K562 (cell line): ENCODE measurements around the gene SPDYE1. TPM values are rescaled to one million over a fixed set of nuclear protein-coding genes. Genes with fewer than 3 reads are reported as not detected.
"Not testable (repeated sequence)": the region's sequence is repeated elsewhere in the genome, so short reads cannot be mapped to it uniquely, and the experiment has no call there.

ENCODE experiments used
- ATAC-seq: fragments of 200-7000 bp; cut with Tn5 transposase; 3 replicates; pipeline ENCODE4 v1.9.1; 2020; ENCODE audit warnings: moderate library complexity
- BruUV-seq: library from RNA; stranded (reverse); fragments of 400-500 nt; replicated peaks from 2 replicates; lab custom pipeline; 2021; lab: Mats Ljungman, UMichigan
- CTCF ChIA-PET: fragments of 300-600 bp; formaldehyde crosslinking; extraction: SDS; loops from one replicate; lab custom pipeline; 2021; ENCODE audit warnings: low intra/inter-chr PET ratio; lab: Yijun Ruan, JAX
- POLR2A ChIA-PET: fragments of 300-600, 350-650 bp; sonication (Branson Sonifier 250); formaldehyde crosslinking; extraction: SDS; loops from one replicate; lab custom pipeline; 2021; ENCODE audit warnings: antibody characterized with exemption, inconsistent platforms; lab: Yijun Ruan, JAX
- DNase-seq, 4 experiments: peaks; one replicate each; pipeline versions ENCODE4 v3.0.0 to v3.0.0-alpha.2; 2011 to 2018; ENCODE audit warnings: low spot score in 3 of 4, mixed read lengths in 3 of 4; ENCODE audit errors: extremely low read depth in 1 of 4
- FAIRE-seq: peaks from 2 replicates; lab custom pipeline; 2011; peaks lifted over from hg19 to GRCh38; lab: Jason Lieb, UNC
- H2AFZ ChIP-seq: 2 replicates; pipeline ENCODE4 v1.6.0; 2011; ENCODE audit warnings: low read depth, low read length, control low read depth, inconsistent platforms
- H3K27ac ChIP-seq: fragments of 200-600 bp; 3 replicates; pipeline ENCODE4 v1.8.0; 2011; ENCODE audit warnings: low read depth, mild to moderate bottlenecking, control low read depth, inconsistent platforms, low read length, moderate library complexity, mixed read lengths; ENCODE audit errors: extremely low read depth
- H3K27me3 ChIP-seq, 2 experiments: fragments of 300-600 bp in 1 of 2; 2 replicates in 1 of 2; 3 replicates in 1 of 2; pipeline versions ENCODE4 v1.6.0 to v1.8.0; 2011; ENCODE audit warnings: inconsistent platforms in 2 of 2, low read length in 2 of 2, mild to moderate bottlenecking in 1 of 2, mixed read lengths in 1 of 2, moderate library complexity in 1 of 2; ENCODE audit not compliant: control insufficient read depth in 2 of 2, insufficient read depth in 2 of 2
- H3K36me3 ChIP-seq: fragments of 300-600 bp; 3 replicates; pipeline ENCODE4 v1.8.0; 2011; ENCODE audit warnings: mild to moderate bottlenecking, low read length, inconsistent platforms; ENCODE audit not compliant: control insufficient read depth, insufficient read depth
- H3K4me1 ChIP-seq, 2 experiments: fragments of 200-600 bp in 1 of 2; replicated peaks in 1 of 2; 2 replicates in 1 of 2; 3 replicates in 1 of 2; pipeline versions ENCODE4 v1.5.1 to v1.8.0; 2011; ENCODE audit warnings: inconsistent platforms in 2 of 2, low read length in 2 of 2, mild to moderate bottlenecking in 1 of 2, mixed read lengths in 1 of 2, moderate library complexity in 1 of 2; ENCODE audit not compliant: control insufficient read depth in 2 of 2, insufficient read depth in 2 of 2
- H3K4me2 ChIP-seq: 2 replicates; pipeline ENCODE4 v1.6.1; 2011; ENCODE audit warnings: low read length, control low read depth, inconsistent platforms, mixed read lengths; ENCODE audit not compliant: insufficient read depth
- H3K4me3 ChIP-seq: fragments of 200-600 bp; sonication (generic), shearing (Covaris generic); 2 replicates; pipeline ENCODE4 v1.5.1; 2016; ENCODE audit warnings: control low read depth, inconsistent platforms
- H3K79me2 ChIP-seq: fragments of 200-600 bp; 3 replicates; pipeline ENCODE4 v1.8.0; 2011; ENCODE audit warnings: low read length, inconsistent platforms; ENCODE audit not compliant: control insufficient read depth, insufficient read depth
- H3K9ac ChIP-seq, 2 experiments: 2 replicates each; pipeline versions ENCODE4 v1.6.0 to v1.6.1; 2011; ENCODE audit warnings: low read depth in 2 of 2, low read length in 2 of 2, control low read depth in 1 of 2, inconsistent platforms in 1 of 2, mild to moderate bottlenecking in 1 of 2, mixed read lengths in 1 of 2; ENCODE audit not compliant: insufficient read depth in 1 of 2
- H3K9me1 ChIP-seq: one replicate; pipeline ENCODE4 v1.6.0; 2011; ENCODE audit warnings: inconsistent platforms, mild to moderate bottlenecking, low read length, moderate library complexity; ENCODE audit not compliant: control insufficient read depth, insufficient read depth
- H3K9me3 ChIP-seq: replicated peaks from 2 replicates; pipeline ENCODE4 v1.5.1; 2011; ENCODE audit warnings: low read depth, low read length, inconsistent platforms; ENCODE audit not compliant: control insufficient read depth, insufficient read depth
- H4K20me1 ChIP-seq: replicated peaks from 2 replicates; pipeline ENCODE4 v1.6.1; 2011; ENCODE audit warnings: low read length, inconsistent platforms, mixed read lengths; ENCODE audit not compliant: control insufficient read depth, insufficient read depth
- C11orf30 ChIP-seq: fragments of 450-650 bp; IDR thresholded peaks from 2 replicates; pipeline ENCODE4 v1.6.1; 2016; ENCODE audit warnings: low read depth, mild to moderate bottlenecking
- NFE2 ChIP-seq: IDR thresholded peaks from 2 replicates; pipeline ENCODE4 v1.6.1; 2014; ENCODE audit warnings: antibody characterized with exemption, low read depth
- ZNF316 ChIP-seq: fragments of 450-650 bp; IDR thresholded peaks from 2 replicates; pipeline ENCODE4 v1.6.1; 2016
- WGBS: fragments of 100-300 bp; shearing (Covaris generic); methylation state at CpG from one replicate; pipeline ENCODE4 v1.1.6; 2016; ENCODE audit warnings: low coverage, mixed read lengths; ENCODE audit not compliant: insufficient coverage; ENCODE audit errors: missing lambda C conversion rate; 5-methylcytosine and 5-hydroxymethylcytosine counted together
- in situ Hi-C: fragments of 300-500 bp; cut with MboI; formaldehyde crosslinking; loops from 4 replicates; pipeline ENCODE4 v1.15.0; 2018; ENCODE audit warnings: inconsistent platforms, mixed read lengths
- intact Hi-C: fragments of 100-400 bp; cut with micrococcal nuclease; formaldehyde crosslinking; loops from 2 replicates; pipeline ENCODE4 v1.14.2; 2022
- polyA plus RNA-seq, 8 experiments: library from polyadenylated mRNA; depleted of rRNA in 4 of 8; stranded (reverse) in 5 of 8; unstranded in 3 of 8; fragments of >200 nt; fragmentation: Nextera tagmentation in 2 of 8; fragmentation: Illumina TruSeq in 1 of 8; extraction: Ambion mirVana in 2 of 8; extraction: Trizol in 1 of 8; gene quantifications; 2 replicates each; pipeline versions ENCODE4 v1.2.1 to v1.2.3, GENCODE V29; 2011 to 2014; ENCODE audit warnings: inconsistent platforms in 1 of 8, missing spikeins in 1 of 8
- total RNA-seq, 7 experiments: library from RNA; depleted of rRNA in 6 of 7; stranded (reverse); fragments of >200 nt in 6 of 7; fragmentation: Illumina TruSeq in 2 of 7; extraction: Trizol in 2 of 7; gene quantifications; 2 replicates each; pipeline versions ENCODE4 v1.2.1 to v1.2.3, GENCODE V29; 2011 to 2021; ENCODE audit warnings: low replicate concordance in 1 of 7

The SPDYE1 gene
- total and polyA plus RNA-seq, 9 of the 15 experiments (the other 6 are each of a cell fraction or from before 2014, with no cell fraction given): 0.04 to 0.10 TPM; not detected in 7

DNA sequence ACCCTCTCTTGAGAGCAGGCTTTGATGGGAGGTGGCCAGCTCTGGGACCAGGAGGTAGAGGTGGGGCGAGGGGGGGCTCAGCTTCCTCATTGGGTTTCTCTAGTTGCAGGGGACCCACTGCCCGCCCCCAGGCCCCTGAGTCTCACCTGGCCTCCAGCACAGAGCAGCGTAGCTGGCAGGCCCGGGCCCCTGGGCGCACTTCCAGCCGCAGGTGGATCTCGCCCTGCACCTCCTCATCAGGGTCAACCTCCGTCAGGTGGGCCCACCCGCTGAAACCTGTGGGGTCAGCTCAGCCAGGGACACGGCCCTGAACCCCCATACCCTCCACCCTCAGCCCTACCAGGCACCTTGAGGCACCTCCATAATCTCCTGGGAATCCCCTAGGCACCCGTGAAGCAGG is 28.1 kb upstream of the SPDYE1 start:
- ATAC-seq, H2AFZ ChIP-seq, in situ Hi-C loops: not testable (repeated sequence)

DNA sequence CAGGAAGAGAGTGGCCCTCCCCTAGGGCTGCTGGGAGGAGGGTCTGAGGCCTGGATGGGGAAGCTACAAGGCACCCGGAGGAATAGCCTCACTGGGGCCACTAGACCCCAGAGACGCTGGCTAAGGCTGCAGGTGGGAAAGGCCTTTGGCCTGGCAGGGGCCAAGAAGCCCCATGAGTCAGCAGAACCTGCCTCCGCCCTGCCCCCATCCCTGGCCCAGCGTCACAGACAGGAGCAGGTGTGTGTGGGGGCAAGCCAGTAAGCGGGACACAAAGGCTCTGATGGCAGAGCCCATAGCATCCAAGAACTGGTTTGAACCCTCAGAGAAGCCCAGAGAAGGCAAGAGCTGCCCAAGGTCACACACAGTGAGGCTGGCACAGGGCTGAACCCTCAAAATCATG is 27.0 kb upstream of the SPDYE1 start:
- ATAC-seq: peak; percentile 20
- DNase-seq, H3K9me1 ChIP-seq, H3K27me3 ChIP-seq, BruUV-seq, H3K9ac ChIP-seq, intact Hi-C loops, H3K4me3 ChIP-seq, H3K79me2 ChIP-seq, H4K20me1 ChIP-seq, POLR2A ChIA-PET, H3K9me3 ChIP-seq: not testable (repeated sequence)
- TF ChIP-seq C11orf30 (peak; percentile 45; the same call in 1 of the 2 replicates), NFE2 (peak; percentile 48; the same call in 1 of the 2 replicates), ZNF316 (peak; percentile 26; the same call in 1 of the 2 replicates)
- TF ChIP-seq, all 486 proteins: peak for 3; not testable (repeated sequence) for 483
- FAIRE-seq, H3K4me2 ChIP-seq, H2AFZ ChIP-seq, CTCF ChIA-PET, H3K4me1 ChIP-seq, H3K27ac ChIP-seq, H3K36me3 ChIP-seq, in situ Hi-C loops: not testable (repeated sequence)
- 40% methylated on average over 3 of the region's 5 CpGs for WGBS

More for the DNA sequence above, 28.1 kb upstream of the SPDYE1 start:
- CTCF ChIA-PET, H4K20me1 ChIP-seq, H3K27ac ChIP-seq, H3K9ac ChIP-seq, BruUV-seq, intact Hi-C loops, H3K9me1 ChIP-seq, H3K4me3 ChIP-seq, H3K4me2 ChIP-seq, H3K36me3 ChIP-seq, POLR2A ChIA-PET, DNase-seq, H3K27me3 ChIP-seq, H3K9me3 ChIP-seq, H3K79me2 ChIP-seq, H3K4me1 ChIP-seq, FAIRE-seq: not testable (repeated sequence)
- WGBS: 83% methylated on average over 5 of the region's 11 CpGs

DNA sequence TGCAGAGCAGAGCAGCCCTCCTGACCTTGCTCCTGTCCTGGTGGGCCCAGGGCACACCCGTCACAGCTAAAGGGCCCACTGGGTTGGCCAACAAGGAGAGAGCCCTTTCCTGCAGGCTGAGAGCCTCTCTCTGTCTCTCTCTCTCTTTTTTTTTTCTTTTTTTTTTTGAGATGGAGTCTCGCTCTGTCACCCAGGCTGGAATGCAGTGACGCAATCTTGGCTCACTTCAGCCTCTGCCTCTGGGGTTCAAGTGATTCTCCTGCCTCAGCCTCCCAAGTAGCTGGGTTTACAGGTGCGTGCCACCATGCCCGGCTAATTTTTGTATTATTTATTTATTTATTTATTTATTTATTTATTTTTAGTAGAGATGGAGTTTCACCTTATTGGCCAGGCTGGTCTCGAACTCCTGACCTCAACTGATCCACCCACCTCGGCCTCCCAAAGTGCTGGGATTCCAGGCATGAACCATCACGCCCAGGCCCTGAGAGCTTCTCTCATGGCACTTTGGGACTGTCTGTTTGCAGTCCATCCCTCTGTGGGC is 23.6 kb upstream of the SPDYE1 start:
- 66% methylated on average over 3 of the region's 8 CpGs for WGBS
- FAIRE-seq, in situ Hi-C loops: not testable (repeated sequence)

More for the DNA sequence above, 23.6 kb upstream of the SPDYE1 start:
- CTCF ChIA-PET, BruUV-seq, H3K36me3 ChIP-seq, H3K27me3 ChIP-seq, H3K27ac ChIP-seq, H3K4me1 ChIP-seq, H3K9me3 ChIP-seq, DNase-seq, H3K9me1 ChIP-seq, H4K20me1 ChIP-seq, H3K79me2 ChIP-seq, H3K9ac ChIP-seq, H3K4me2 ChIP-seq, ATAC-seq, intact Hi-C loops, H3K4me3 ChIP-seq, H2AFZ ChIP-seq, POLR2A ChIA-PET: not testable (repeated sequence)
